Measurements from ENCODE around the gene SPEN. TPM values are rescaled to one million over a fixed set of nuclear protein-coding genes. Genes with fewer than 3 reads are reported as not detected.
"Not testable (repeated sequence)": the region's sequence is repeated elsewhere in the genome, so short reads cannot be mapped to it uniquely, and the experiment has no call there.

The SPEN gene
- total RNA-seq, 1 experiment from 2014 or later = 55.7 TPM

DNA sequence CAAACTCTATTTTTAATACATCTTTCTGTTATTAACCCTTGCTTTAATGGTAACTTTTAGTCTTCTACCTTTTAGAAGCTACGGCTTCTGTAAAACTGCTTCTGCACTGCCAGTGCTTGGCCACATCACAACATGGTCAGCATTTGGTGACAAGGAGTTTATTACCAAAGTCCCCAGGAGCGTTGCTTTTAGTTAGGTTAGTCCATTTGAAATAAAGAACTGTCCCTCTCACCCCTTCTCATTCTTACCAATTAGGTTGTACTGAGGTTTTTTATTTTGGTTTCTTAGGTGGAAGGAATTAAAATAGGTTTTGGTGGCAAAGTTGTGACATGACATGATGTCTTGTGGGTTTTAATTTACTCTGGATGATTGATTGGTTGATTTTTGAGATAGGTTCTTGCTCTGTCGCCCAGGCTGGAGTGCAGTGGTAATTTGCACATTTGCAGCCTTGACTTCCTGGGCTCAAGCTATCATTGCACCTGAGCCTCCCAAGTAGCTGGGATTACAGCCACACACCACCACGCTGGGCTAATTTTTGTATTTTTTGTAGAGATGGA lies 39.2 kb downstream of the SPEN start:
- peak overlapping the region; percentile 51 for H3K4me3 ChIP-seq
- DNase-seq = no peak
- H3K9me3 ChIP-seq (replicated peaks) = no peaks in the 10 kb centered on the region
- no peaks in the 10 kb centered on the region for H3K27me3 ChIP-seq
- peaks cover 10% of the 10 kb centered on the region; the same call in 1 of the 2 replicates for H3K36me3 ChIP-seq
- no peak overlapping the region; the same call in 1 of the 2 replicates for H3K27ac ChIP-seq
- peaks cover 6% of the 10 kb centered on the region for H3K4me1 ChIP-seq

DNA sequence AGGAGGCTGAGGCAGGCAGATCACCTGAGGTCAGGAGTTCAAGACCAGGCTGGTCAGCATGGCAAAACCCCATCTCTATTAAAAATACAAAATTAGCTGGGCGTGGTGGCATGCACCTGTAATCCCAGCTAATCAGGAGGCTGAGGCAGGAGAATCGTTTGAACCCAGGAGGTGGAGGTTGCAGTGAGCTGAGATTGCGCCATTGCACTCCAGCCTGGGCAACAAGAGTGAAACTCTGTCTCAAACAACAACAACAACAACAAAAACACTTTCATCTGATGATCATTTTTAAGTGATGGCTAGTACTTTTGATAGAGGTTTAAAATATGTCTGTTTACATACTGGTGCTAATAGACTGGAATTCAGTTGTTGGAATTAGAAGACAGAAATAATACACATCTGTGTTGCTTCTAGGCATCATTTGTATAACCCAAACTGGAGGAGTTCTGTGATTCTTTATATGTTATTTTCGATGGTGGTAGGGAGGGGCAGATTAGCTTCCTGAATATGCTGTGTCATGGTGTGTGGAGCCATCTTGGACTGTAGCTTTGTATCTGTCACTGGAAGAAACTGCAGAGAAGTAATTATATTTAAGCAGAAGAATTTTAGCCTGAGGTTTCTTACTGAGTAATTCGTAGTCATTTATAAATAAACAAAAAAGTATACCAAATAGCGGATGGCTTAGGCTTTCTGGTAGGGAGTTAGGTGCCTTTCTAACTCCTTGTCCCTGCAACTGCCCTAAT lies 45.5 kb downstream of the SPEN start:
- H3K4me1 ChIP-seq; DNase-seq; H3K9me3 ChIP-seq (replicated peaks); H3K4me3 ChIP-seq; H3K27me3 ChIP-seq: not testable (repeated sequence)
- peak overlapping the region; percentile 10 for H3K27ac ChIP-seq
- H3K36me3 ChIP-seq = peaks cover 19% of the 10 kb centered on the region

DNA sequence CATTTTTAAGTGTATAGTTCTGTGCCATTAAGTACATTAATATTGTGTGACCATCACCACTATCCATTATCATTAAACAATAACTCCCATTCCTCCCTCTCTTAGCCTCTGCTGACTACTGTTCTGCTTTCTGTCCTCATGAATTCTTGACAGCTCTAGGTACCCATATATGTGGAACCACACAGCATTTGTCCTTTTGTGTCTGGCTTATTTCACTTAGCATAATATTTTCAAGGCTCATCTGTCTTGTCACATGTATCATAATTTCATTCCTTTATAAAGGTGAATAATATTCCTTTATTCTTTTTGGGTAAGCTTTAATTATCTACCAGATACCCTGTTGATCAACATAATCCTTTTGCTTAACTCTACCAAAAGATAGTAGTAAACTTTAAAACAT lies 47.7 kb downstream of the SPEN start:
- Histone ChIP-seq H3K4me1 (peaks cover 4% of the 10 kb centered on the region; the same call in 1 of the 2 replicates), H3K9me3 (replicated peaks) (no peaks in the 10 kb centered on the region), H3K4me3 (no peak overlapping the region), H3K27ac (no peak overlapping the region), H3K36me3 (peaks cover 21% of the 10 kb centered on the region), H3K27me3 (no peaks in the 10 kb centered on the region; the same call in 1 of the 2 replicates)
- DNase-seq = no peak

DNA sequence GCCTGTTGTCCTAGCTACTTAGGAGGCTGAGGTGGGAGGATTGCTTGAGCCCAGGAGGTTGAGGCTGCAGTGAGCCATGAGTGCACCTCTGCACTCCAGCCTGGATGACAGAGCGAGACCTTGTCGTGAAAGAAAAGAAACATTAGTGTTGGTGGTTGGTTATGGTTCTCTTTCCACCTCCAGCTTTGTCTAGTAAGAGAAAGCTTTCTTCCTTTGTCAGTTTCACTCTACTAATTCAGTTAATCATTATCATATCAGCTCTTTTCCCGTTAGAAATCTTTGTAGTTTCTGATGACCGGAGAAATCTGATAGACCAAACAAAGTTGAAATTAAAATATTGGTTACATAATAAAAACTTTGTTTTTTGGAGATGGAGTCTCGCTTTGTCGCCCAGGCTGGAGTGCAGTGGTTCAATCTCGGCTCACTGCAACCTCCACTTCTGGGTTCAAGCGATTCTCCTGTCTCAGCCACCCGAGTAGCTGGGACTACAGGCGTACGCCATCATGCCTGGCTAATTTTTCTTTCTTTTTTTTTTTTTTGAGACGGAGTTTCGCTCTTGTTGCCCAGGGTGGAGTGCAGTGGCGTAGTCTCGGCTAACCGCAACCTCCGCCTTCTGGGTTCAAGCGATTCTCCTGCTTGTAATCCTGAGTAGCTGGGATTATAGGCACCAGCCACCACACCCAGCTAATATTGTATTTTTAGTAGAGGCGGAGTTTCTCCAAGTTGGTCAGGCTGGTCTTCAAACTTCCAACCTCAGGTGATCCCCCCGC lies 49.5 kb downstream of the SPEN start:
- H3K9me3 ChIP-seq (replicated peaks); H3K27me3 ChIP-seq; H3K4me3 ChIP-seq; H3K27ac ChIP-seq; H3K4me1 ChIP-seq; DNase-seq: not testable (repeated sequence)
- H3K36me3 ChIP-seq = peaks cover 21% of the 10 kb centered on the region

DNA sequence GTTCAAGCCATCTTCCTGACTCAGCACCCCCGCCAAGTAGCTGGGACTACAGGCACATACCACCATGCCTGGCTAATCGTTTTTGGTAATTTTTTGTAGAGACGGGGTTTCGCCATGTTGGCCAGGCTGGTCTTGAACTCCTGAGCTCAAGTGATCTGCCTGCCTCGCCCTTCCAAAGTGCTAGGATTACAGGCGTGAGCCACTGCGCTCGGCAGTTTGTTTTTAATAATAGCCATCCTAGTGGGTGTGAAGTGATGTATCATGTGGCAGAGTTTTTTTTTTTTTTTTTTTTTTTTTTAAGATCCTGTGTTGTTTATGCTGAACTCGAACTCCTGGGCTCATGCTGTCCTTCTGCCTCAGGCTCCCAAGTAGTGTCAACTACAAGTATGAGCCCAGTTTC lies 51.8 kb downstream of the SPEN start:
- H3K36me3 ChIP-seq = peaks cover 18% of the 10 kb centered on the region
- H3K9me3 ChIP-seq (replicated peaks) = no peaks in the 10 kb centered on the region
- no peaks in the 10 kb centered on the region for H3K4me1 ChIP-seq
- H3K27me3 ChIP-seq = no peaks in the 10 kb centered on the region
- no peak overlapping the region for H3K4me3 ChIP-seq
- no peak overlapping the region for H3K27ac ChIP-seq
- no peak for DNase-seq

DNA sequence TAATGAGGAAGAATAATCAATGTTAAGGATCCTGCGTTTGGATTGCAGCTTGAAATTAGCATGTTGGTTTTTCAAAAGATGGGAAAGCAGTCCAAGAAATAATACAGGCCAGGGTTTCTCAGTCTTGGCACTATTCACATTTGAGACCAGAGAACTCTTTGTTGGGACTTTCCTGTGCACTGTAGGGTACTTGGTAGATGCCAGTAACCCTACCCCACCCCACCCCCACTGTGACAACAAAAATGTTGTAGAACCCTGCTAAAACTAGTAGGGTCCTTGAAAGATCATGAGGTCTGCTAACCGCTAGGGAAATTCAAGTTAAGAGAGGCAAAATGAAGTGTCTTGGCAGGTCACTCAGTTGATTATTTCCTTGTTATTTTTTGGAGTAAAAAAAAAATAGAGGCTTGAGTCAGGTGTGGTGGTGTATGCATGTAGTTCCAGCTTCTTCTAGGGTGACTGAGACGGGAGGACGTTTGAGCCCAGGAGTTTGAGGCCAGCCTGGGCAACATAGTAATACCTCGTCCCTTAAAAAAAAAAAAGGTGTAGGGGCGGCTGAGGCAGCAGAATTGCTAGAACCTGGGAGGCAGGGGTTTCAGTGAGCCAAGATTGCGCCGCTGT lies 53.3 kb downstream of the SPEN start:
- Histone ChIP-seq H3K4me3 (no peak overlapping the region), H3K27ac (no peak overlapping the region), H3K4me1 (no peaks in the 10 kb centered on the region), H3K27me3 (no peaks in the 10 kb centered on the region), H3K36me3 (peaks cover 14% of the 10 kb centered on the region; the same call in 1 of the 2 replicates), H3K9me3 (replicated peaks) (no peaks in the 10 kb centered on the region)
- no peak for DNase-seq

DNA sequence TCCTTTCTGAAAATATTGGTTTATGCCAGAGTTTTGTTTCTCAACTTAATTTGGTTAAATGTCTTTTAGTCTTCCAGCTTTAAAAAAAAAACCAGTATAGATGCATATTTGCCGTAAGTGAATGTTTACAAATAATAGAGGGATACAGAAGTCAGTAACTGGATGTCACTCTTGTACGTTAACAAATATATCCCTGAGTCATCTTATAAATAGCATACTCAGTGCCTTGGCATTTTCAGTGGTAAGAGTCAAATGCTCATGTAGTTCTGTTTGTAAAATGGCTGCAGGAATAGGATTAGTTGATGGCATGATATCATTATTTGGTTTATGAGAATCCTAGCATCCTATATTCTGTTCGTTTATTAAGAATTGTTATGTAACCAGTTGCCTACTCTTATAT lies 55.4 kb downstream of the SPEN start:
- Histone ChIP-seq H3K4me1 (no peaks in the 10 kb centered on the region), H3K4me3 (no peak overlapping the region), H3K27ac (no peak overlapping the region), H3K27me3 (no peaks in the 10 kb centered on the region), H3K9me3 (replicated peaks) (no peaks in the 10 kb centered on the region), H3K36me3 (peaks cover 14% of the 10 kb centered on the region; the same call in 1 of the 2 replicates)
- no peak for DNase-seq

DNA sequence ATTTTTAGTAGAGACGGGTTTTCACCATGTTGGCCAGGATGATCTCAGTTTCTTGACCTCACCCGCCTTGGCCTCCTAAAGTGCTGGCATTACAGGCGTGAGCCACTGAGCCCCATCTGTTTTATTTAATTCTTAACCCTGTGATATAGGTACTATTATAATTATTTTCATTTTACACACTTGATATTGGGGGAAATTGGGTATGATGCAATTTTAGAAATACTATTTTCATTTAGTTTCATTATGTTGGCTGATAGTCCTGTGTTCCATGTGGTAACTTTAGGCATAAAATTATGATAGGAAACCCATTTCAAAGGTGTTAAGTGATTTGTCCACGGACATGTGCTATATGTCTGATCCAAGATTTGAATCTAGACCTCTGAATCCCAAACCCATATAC lies 61.1 kb downstream of the SPEN start:
- no peak overlapping the region for H3K27ac ChIP-seq
- H3K4me1 ChIP-seq = no peaks in the 10 kb centered on the region
- H3K36me3 ChIP-seq = peaks cover 45% of the 10 kb centered on the region
- H3K4me3 ChIP-seq = no peak overlapping the region
- no peaks in the 10 kb centered on the region for H3K9me3 ChIP-seq (replicated peaks)
- H3K27me3 ChIP-seq = no peaks in the 10 kb centered on the region
- no peak for DNase-seq

DNA sequence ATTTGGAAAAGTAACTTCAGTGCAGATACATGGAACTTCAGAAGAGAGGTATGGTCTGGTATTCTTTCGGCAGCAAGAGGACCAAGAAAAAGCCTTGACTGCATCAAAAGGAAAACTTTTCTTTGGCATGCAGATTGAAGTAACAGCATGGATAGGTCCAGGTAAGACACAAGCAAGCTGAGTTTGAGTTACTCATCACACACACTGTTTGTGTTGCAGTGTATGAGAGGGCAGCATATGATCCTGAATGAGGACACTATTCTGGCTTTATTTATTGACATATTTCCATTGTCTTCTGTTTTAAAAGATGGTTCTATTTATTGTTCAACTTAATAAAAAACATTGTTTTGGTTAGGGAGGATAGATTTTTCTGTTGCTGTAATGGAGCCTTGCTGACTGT lies 63.6 kb downstream of the SPEN start:
- H3K27ac ChIP-seq = no peak overlapping the region
- no peaks in the 10 kb centered on the region for H3K9me3 ChIP-seq (replicated peaks)
- H3K36me3 ChIP-seq = peaks cover 66% of the 10 kb centered on the region
- no peak overlapping the region for H3K4me3 ChIP-seq
- H3K27me3 ChIP-seq = no peaks in the 10 kb centered on the region
- no peaks in the 10 kb centered on the region for H3K4me1 ChIP-seq
- no peak for DNase-seq

DNA sequence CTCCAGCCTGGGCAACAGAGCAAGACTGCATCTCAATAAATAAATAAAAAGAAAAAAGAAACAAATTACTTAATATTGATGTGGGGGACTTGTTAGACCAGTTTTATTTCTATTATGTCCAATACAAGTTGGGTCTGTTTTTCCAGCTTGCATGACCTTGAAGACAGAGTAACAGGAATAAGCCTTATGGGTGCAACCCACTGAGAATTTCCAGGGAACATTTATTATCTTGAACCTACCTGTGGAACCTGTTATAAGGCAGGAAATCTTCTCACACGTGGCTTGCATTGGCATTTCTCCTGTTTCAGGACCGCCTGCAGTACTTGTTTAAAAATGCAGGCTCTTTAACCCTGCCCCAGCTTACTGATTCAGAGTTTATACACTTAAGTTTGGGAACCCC lies 64.4 kb downstream of the SPEN start:
- Histone ChIP-seq H3K27me3 (no peaks in the 10 kb centered on the region), H3K4me3 (no peak overlapping the region), H3K36me3 (peaks cover 73% of the 10 kb centered on the region), H3K27ac (no peak overlapping the region), H3K9me3 (replicated peaks) (no peaks in the 10 kb centered on the region), H3K4me1 (no peaks in the 10 kb centered on the region)
- DNase-seq = no peak

DNA sequence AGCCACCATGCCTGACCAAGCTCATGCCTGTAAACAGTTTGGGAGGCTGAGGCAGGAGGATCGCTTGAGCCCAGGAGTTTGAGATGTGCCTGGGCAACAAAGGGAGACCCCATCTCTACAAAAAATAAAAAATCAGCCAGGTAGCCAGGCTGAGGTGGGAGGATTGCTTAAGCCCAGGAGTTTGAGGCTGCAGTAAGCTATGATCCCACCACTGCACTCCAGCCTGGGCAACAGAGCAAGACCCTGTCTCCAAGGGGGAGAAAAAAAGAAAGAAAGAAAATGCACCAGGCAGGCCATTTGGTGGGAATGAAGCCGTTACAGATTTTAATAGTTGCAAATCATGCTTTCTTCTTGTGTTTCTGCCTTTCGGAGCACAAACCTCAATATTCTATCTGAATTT lies 66.1 kb downstream of the SPEN start:
- H3K9me3 ChIP-seq (replicated peaks); DNase-seq; H3K4me3 ChIP-seq; H3K27me3 ChIP-seq; H3K4me1 ChIP-seq; H3K27ac ChIP-seq: not testable (repeated sequence)
- H3K36me3 ChIP-seq = peaks cover 84% of the 10 kb centered on the region

DNA sequence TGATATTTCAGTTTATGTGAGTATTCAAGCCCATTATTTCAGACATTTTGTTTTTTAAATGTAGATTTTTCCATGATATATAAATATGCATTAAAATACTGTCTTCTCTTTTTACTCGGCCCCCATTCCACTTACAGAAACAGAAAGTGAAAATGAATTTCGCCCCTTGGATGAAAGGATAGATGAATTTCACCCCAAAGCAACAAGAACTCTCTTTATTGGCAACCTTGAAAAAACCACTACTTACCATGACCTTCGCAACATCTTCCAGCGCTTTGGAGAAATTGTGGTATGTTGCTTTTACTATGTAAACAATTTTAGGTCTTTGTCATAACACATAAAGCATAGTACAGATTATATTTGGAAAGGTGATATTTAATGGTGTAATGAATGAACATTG lies 68.5 kb downstream of the SPEN start:
- Histone ChIP-seq H3K9me3 (replicated peaks) (no peaks in the 10 kb centered on the region), H3K4me3 (no peak overlapping the region), H3K36me3 (peaks cover 88% of the 10 kb centered on the region), H3K4me1 (no peaks in the 10 kb centered on the region), H3K27ac (no peak overlapping the region), H3K27me3 (no peaks in the 10 kb centered on the region)
- no peak for DNase-seq

DNA sequence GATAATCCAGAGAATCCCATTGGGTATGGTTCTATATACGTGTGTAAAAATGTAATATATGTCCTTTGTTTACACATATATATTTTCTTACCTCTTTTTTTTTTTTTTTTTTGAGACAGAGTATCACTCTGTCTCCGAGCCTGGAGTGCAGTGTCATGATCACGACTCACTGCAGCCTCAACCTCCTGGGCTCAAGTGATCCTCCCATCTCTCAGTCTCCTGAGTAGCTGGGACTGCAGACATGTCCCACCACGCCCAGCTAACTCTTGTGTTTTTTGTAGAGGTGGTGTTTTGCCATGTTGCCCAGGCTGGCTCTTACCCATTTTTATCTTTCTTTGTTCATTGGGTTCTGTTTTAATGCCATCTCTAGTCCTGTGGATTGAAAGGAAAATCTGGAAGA lies 68.9 kb downstream of the SPEN start:
- Histone ChIP-seq H3K4me1 (no peaks in the 10 kb centered on the region), H3K27ac (no peak overlapping the region), H3K4me3 (no peak overlapping the region), H3K27me3 (no peaks in the 10 kb centered on the region), H3K9me3 (replicated peaks) (no peaks in the 10 kb centered on the region), H3K36me3 (peaks cover 88% of the 10 kb centered on the region)
- DNase-seq = no peak

DNA sequence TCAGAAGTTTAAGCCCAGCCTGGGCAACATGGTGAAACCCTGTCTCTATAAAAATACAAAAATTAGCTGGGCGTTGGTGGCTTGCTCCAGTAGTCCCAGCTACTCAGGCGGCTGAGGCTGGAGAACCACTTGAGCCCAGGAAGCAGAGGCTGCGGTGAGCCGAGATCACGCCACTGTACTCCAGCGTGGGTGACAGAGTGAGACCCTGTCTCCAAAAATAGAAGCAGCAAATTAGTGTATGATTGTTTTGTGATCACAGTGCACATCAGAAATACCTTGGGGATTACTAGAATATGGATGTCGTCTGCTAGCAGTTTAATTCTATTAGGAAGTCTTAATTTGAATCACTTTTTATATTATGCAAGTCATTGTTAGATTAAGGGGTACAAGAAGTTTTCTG lies 69.4 kb downstream of the SPEN start:
- no peaks in the 10 kb centered on the region for H3K9me3 ChIP-seq (replicated peaks)
- no peak for DNase-seq
- no peak overlapping the region for H3K27ac ChIP-seq
- H3K4me1 ChIP-seq = no peaks in the 10 kb centered on the region
- no peak overlapping the region for H3K4me3 ChIP-seq
- peaks cover 88% of the 10 kb centered on the region for H3K36me3 ChIP-seq
- no peaks in the 10 kb centered on the region for H3K27me3 ChIP-seq
